Endodermal cell (in vitro differentiated cells): ENCODE measurements around the gene FUT8. TPM values are rescaled to one million over a fixed set of nuclear protein-coding genes. Genes with fewer than 3 reads are reported as not detected.

ENCODE experiments used
- DNase-seq: peaks from one replicate; pipeline ENCODE4 v3.0.0-alpha.2; 2017
- H3K27ac ChIP-seq: 2 replicates; pipeline ENCODE4 v1.5.1; 2013; ENCODE audit warnings: mild to moderate bottlenecking, low read depth, low read length, moderate library complexity
- H3K27me3 ChIP-seq: 2 replicates; pipeline ENCODE4 v1.6.1; 2013; ENCODE audit warnings: mild to moderate bottlenecking, low read length, moderate library complexity; ENCODE audit not compliant: insufficient read depth, control insufficient read depth, poor library complexity, severe bottlenecking
- H3K36me3 ChIP-seq: 2 replicates; pipeline ENCODE4 v1.7.0; 2013; ENCODE audit warnings: mild to moderate bottlenecking, low read length, moderate library complexity; ENCODE audit not compliant: control insufficient read depth, insufficient read depth
- H3K4me1 ChIP-seq: one replicate; pipeline ENCODE4 v1.7.0; 2013; ENCODE audit warnings: low read length; ENCODE audit not compliant: control insufficient read depth, insufficient read depth
- H3K4me3 ChIP-seq: 2 replicates; pipeline ENCODE4 v1.5.1; 2013; ENCODE audit warnings: mild to moderate bottlenecking, low read length, moderate library complexity
- H3K9ac ChIP-seq: 2 replicates; pipeline ENCODE4 v1.6.1; 2013; ENCODE audit warnings: mild to moderate bottlenecking, low read length, moderate library complexity; ENCODE audit not compliant: poor library complexity, severe bottlenecking; ENCODE audit errors: extremely low read depth
- H3K9me3 ChIP-seq: 2 replicates; pipeline ENCODE4 v1.6.1; 2013; ENCODE audit warnings: mild to moderate bottlenecking, low read length, moderate library complexity; ENCODE audit not compliant: control insufficient read depth
- H3K27ac Mint-ChIP-seq: 2 replicates; pipeline ENCODE4 v1.8.0; 2020; ENCODE audit warnings: mixed read lengths
- H3K27me3 Mint-ChIP-seq: 2 replicates; pipeline ENCODE4 v1.8.0; 2021; ENCODE audit warnings: mild to moderate bottlenecking, mixed read lengths; ENCODE audit not compliant: insufficient read depth
- H3K36me3 Mint-ChIP-seq: 2 replicates; pipeline ENCODE4 v1.8.0; 2020; ENCODE audit warnings: low read depth, mixed read lengths
- H3K4me1 Mint-ChIP-seq: 2 replicates; pipeline ENCODE4 v1.8.0; 2020; ENCODE audit warnings: mixed read lengths
- H3K4me3 Mint-ChIP-seq: 2 replicates; pipeline ENCODE4 v1.8.0; 2020; ENCODE audit warnings: mild to moderate bottlenecking, moderate library complexity, mixed read lengths
- H3K9me3 Mint-ChIP-seq: 2 replicates; pipeline ENCODE4 v1.8.0; 2020; ENCODE audit warnings: mild to moderate bottlenecking, mixed read lengths
- CTCF ChIP-seq: fragments of 200-600 bp; sonication (generic); conservative IDR thresholded peaks from 2 replicates; pipeline ENCODE4 v1.5.0; 2021; ENCODE audit warnings: antibody characterized with exemption, mild to moderate bottlenecking
- WGBS, 2 experiments: methylation state at CpG; one replicate each; pipeline versions ENCODE4 v1.1.5 to v1.1.7; 2013; ENCODE audit warnings: missing lambda C conversion rate in 2 of 2, mixed read lengths in 1 of 2; ENCODE audit not compliant: insufficient coverage in 1 of 2, insufficient read length in 1 of 2; 5-methylcytosine and 5-hydroxymethylcytosine counted together
- total RNA-seq, 2 donors: library from RNA; stranded (reverse); fragmentation: NEBNext Ultra II Directional in 1 of 2; extraction: Animal tissue kit (Norgen Biotek cat#: 25700) in 1 of 2; gene quantifications; 2 replicates in 1 of 2; 3 replicates in 1 of 2; pipeline ENCODE4 v1.2.1, GENCODE V29; 2021

The FUT8 gene
- total RNA-seq, 2 donors from 2014 or later = 63.9 to 76.9 TPM

GRCh38 chr14:65428691-65429090 is 16.2 kb downstream of the FUT8 start:
- H3K27ac Mint-ChIP-seq = no peak overlapping the region
- WGBS, 2 experiments = 91 to 94% methylated on average over 2 of the region's 2 CpGs
- TF ChIP-seq CTCF = no peak

GRCh38 chr14:65429757-65430156 is 17.2 kb downstream of the FUT8 start:
- Histone ChIP-seq H3K9me3 (peaks cover 1% of the 10 kb centered on the region), H3K27me3 (no peaks in the 10 kb centered on the region), H3K36me3 (peaks cover 2% of the 10 kb centered on the region), H3K4me1 (peaks cover 9% of the 10 kb centered on the region), H3K27ac (no peak overlapping the region), H3K4me3 (no peak overlapping the region), H3K9ac (no peak overlapping the region)
- DNase-seq = no peak
- no peak overlapping the region for H3K4me3 Mint-ChIP-seq
- whole genome bisulfite sequencing, 2 experiments = 100% methylated on average over 1 to 5 of the region's 5 CpGs
- H3K4me1 Mint-ChIP-seq = peaks cover 19% of the 10 kb centered on the region
- no peak for TF ChIP-seq CTCF
- no peak overlapping the region for H3K27ac Mint-ChIP-seq
- H3K9me3 Mint-ChIP-seq = no peaks in the 10 kb centered on the region
- H3K36me3 Mint-ChIP-seq = peaks cover 2% of the 10 kb centered on the region
- H3K27me3 Mint-ChIP-seq = no peaks in the 10 kb centered on the region

More at GRCh38 chr14:65428691-65429090, 16.2 kb downstream of the FUT8 start:
- H3K4me3 ChIP-seq = no peak overlapping the region
- Mint-ChIP-seq H3K27me3 (no peaks in the 10 kb centered on the region), H3K9me3 (no peaks in the 10 kb centered on the region), H3K36me3 (peaks cover 2% of the 10 kb centered on the region), H3K4me1 (peaks cover 13% of the 10 kb centered on the region), H3K4me3 (no peak overlapping the region)
- DNase-seq = no peak
- peaks cover 2% of the 10 kb centered on the region for H3K36me3 ChIP-seq
- H3K9ac ChIP-seq = no peak overlapping the region
- no peaks in the 10 kb centered on the region for H3K9me3 ChIP-seq
- H3K27ac ChIP-seq = no peak overlapping the region
- peaks cover 5% of the 10 kb centered on the region for H3K4me1 ChIP-seq
- H3K27me3 ChIP-seq = no peaks in the 10 kb centered on the region

- Mint-ChIP-seq H3K36me3 (peaks cover 9% of the 10 kb centered on the region), H3K9me3 (peaks cover 11% of the 10 kb centered on the region), H3K27me3 (no peaks in the 10 kb centered on the region), H3K4me1 (peaks cover 20% of the 10 kb centered on the region), H3K27ac (no peak overlapping the region), H3K4me3 (no peak overlapping the region)
- WGBS, 2 experiments = 86 to 96% methylated on average over 2 to 7 of the region's 7 CpGs
- peaks cover 13% of the 10 kb centered on the region for H3K36me3 ChIP-seq
- peaks cover 16% of the 10 kb centered on the region for H3K9me3 ChIP-seq
- H3K9ac ChIP-seq = no peak overlapping the region
- no peak for DNase-seq
- no peak for TF ChIP-seq CTCF
- H3K4me3 ChIP-seq = no peak overlapping the region
- no peak overlapping the region for H3K27ac ChIP-seq
- no peaks in the 10 kb centered on the region for H3K27me3 ChIP-seq
- H3K4me1 ChIP-seq = peaks cover 9% of the 10 kb centered on the region
These were observed 18.7 kb downstream of the FUT8 start for GRCh38 chr14:65431245-65431644.
